Prostate gland (tissue), 2 donors: Measurements from ENCODE around the gene ANKLE1.

Source experiments
- CTCF ChIP-seq, 4 experiments: fragments of 200-600 bp in 2 of 4; fragments of 450-650 bp in 2 of 4; sonication (generic) in 2 of 4; IDR thresholded peaks; 1 replicate in 3 of 4; 2 replicates in 1 of 4; pipeline ENCODE4 v1.5.1; 2016 to 2019; ENCODE audit warnings: antibody characterized with exemption in 4 of 4, mild to moderate bottlenecking in 2 of 4, moderate library complexity in 2 of 4
- POLR2AphosphoS5 ChIP-seq: sonication (generic); formaldehyde crosslinking; IDR thresholded peaks from one replicate; pipeline ENCODE4 v1.6.1; 2017; ENCODE audit warnings: antibody characterized with exemption

GRCh38 chr19:17286752-17287151 lies 5.1 kb downstream of the ANKLE1 start:
- TF ChIP-seq CTCF (IDR thresholded peaks at IDR 0.05), result no peak
- no peak for TF ChIP-seq POLR2AphosphoS5
